OCI-LY7 (cell line): Measurements from ENCODE around the gene TSPAN9. TPM values are rescaled to one million over a fixed set of nuclear protein-coding genes. Genes with fewer than 3 reads are reported as not detected.

Source experiments
- BruUV-seq: library from RNA; stranded (reverse); fragments of 400-500 nt; replicated peaks from 2 replicates; lab custom pipeline; 2021; lab: Mats Ljungman, UMichigan
- CTCF ChIA-PET: fragments of 300-600 bp; sonication (Branson Sonifier 250); formaldehyde crosslinking; loops from one replicate; lab custom pipeline; 2022; ENCODE audit warnings: antibody characterized with exemption; ENCODE audit not compliant: unreplicated experiment; lab: Charles Lee
- POLR2A ChIA-PET: fragments of 300-600 bp; sonication (Branson Sonifier 250); formaldehyde crosslinking; loops from one replicate; lab custom pipeline; 2022; ENCODE audit warnings: antibody characterized with exemption; lab: Charles Lee
- DNase-seq: peaks from one replicate; pipeline ENCODE4 v3.0.0-alpha.2; 2015; ENCODE audit warnings: low spot score
- H2AFZ ChIP-seq: fragments of 200-600 bp; sonication (generic), shearing (Covaris generic); 2 replicates; pipeline ENCODE4 v1.6.1; 2014; ENCODE audit warnings: mild to moderate bottlenecking, antibody characterized with exemption, low read length, moderate library complexity
- H3K27ac ChIP-seq: fragments of 200-600 bp; sonication (generic); 2 replicates; pipeline ENCODE4 v1.5.1; 2014; ENCODE audit warnings: mixed run types, low read depth, mild to moderate bottlenecking, moderate library complexity, low read length, inconsistent platforms; ENCODE audit not compliant: poor library complexity, severe bottlenecking
- H3K36me3 ChIP-seq: fragments of 200-600 bp; sonication (generic); 2 replicates; pipeline ENCODE4 v1.6.1; 2014; ENCODE audit warnings: mild to moderate bottlenecking, antibody characterized with exemption, low read length, moderate library complexity, mixed read lengths; ENCODE audit not compliant: insufficient read depth
- H3K4me1 ChIP-seq: fragments of 200-600 bp; sonication (generic); 2 replicates; pipeline ENCODE4 v1.5.1; 2014; ENCODE audit warnings: mild to moderate bottlenecking, low read length; ENCODE audit not compliant: insufficient read depth, poor library complexity, severe bottlenecking
- H3K4me2 ChIP-seq: fragments of 200-600 bp; sonication (generic); 2 replicates; pipeline ENCODE4 v1.6.1; 2014; ENCODE audit warnings: mild to moderate bottlenecking, low read length
- H3K4me3 ChIP-seq: fragments of 200-600 bp; sonication (generic); 2 replicates; pipeline ENCODE4 v1.5.1; 2014; ENCODE audit warnings: mild to moderate bottlenecking, low read depth, low read length; ENCODE audit not compliant: poor library complexity, severe bottlenecking
- H3K79me2 ChIP-seq: fragments of 200-600 bp; sonication (generic); 2 replicates; pipeline ENCODE4 v1.6.1; 2016; ENCODE audit warnings: low read depth, mild to moderate bottlenecking, low read length, moderate library complexity, mixed read lengths; ENCODE audit not compliant: insufficient read depth
- H3K9me2 ChIP-seq: fragments of 200-600 bp; sonication (generic); 2 replicates; pipeline ENCODE4 v1.6.1; 2016; ENCODE audit warnings: mild to moderate bottlenecking, low read length, mixed read lengths; ENCODE audit not compliant: insufficient read depth
- H3K9me3 ChIP-seq: fragments of 200-600 bp; sonication (generic); 2 replicates; pipeline ENCODE4 v1.6.1; 2014; ENCODE audit warnings: mild to moderate bottlenecking, mixed run types, low read length, mixed read lengths
- H4K20me1 ChIP-seq: fragments of 200-600 bp; sonication (generic); 2 replicates; pipeline ENCODE4 v1.6.1; 2014; ENCODE audit warnings: mild to moderate bottlenecking, antibody characterized with exemption, low read length, moderate library complexity, mixed read lengths; ENCODE audit not compliant: insufficient read depth
- EZH2phosphoT487 ChIP-seq: fragments of 200-600 bp; sonication (generic); IDR thresholded peaks from 2 replicates; pipeline ENCODE4 v1.6.1; 2018; ENCODE audit warnings: low read depth, borderline replicate concordance, mild to moderate bottlenecking, mixed run types, antibody characterized with exemption, low read length, moderate library complexity, mixed read lengths
- intact Hi-C: fragments of 100-400 bp; cut with micrococcal nuclease; formaldehyde crosslinking; loops from one replicate; pipeline ENCODE4 v1.10.0; 2022; ENCODE audit not compliant: unreplicated experiment
- total RNA-seq, 2 experiments: library from RNA; depleted of rRNA in 1 of 2; stranded (reverse); fragments of >200 nt in 1 of 2; shearing (Covaris generic) in 1 of 2; gene quantifications; 2 replicates each; pipeline ENCODE4 v1.2.3, GENCODE V29; 2014 to 2022
- TF ChIP-seq, protein P1 (sequence below): fragments of 200-600 bp; sonication (generic); conservative IDR thresholded peaks from 2 replicates; pipeline ENCODE4 v1.5.1; 2014; ENCODE audit warnings: mild to moderate bottlenecking, antibody characterized with exemption, low read length, moderate library complexity, mixed read lengths

Gene TSPAN9
- total RNA-seq, 2 experiments from 2014 or later: 0.50 to 0.74 TPM

DNA sequence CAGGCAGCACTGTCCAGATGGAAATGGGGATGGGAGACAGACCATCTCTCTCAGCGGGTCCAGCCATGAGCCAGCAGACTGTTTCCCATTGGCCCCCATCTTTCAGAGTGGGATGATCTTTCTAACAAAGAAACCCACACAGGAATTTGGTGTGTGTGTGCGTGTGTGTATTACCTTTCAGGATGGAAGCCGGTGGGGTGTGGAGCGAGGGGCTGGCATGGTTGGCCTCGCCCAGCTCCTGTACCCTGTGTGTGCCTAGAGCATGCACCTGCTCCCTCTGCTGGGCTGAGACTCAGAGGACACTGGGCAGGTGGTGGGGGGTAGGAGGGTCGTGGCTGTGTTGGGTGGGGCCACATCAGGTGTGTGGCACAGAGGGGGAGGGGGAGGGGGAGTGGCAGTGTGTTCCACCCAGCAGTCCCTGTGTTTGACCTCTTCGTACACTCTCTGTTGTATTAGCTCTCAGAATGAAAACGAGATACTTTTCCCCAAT is 33.0 kb upstream of the TSPAN9 start:
- Histone ChIP-seq H3K27ac (no peak overlapping the region), H2AFZ (no peak overlapping the region), H4K20me1 (no peaks in the 10 kb centered on the region), H3K4me3 (no peak overlapping the region), H3K4me1 (peaks cover 16% of the 10 kb centered on the region), H3K79me2 (no peaks in the 10 kb centered on the region), H3K36me3 (no peaks in the 10 kb centered on the region), H3K9me2 (no peaks in the 10 kb centered on the region), H3K9me3 (no peaks in the 10 kb centered on the region), H3K4me2 (no peak overlapping the region)
- TF ChIP-seq, protein P1, sequence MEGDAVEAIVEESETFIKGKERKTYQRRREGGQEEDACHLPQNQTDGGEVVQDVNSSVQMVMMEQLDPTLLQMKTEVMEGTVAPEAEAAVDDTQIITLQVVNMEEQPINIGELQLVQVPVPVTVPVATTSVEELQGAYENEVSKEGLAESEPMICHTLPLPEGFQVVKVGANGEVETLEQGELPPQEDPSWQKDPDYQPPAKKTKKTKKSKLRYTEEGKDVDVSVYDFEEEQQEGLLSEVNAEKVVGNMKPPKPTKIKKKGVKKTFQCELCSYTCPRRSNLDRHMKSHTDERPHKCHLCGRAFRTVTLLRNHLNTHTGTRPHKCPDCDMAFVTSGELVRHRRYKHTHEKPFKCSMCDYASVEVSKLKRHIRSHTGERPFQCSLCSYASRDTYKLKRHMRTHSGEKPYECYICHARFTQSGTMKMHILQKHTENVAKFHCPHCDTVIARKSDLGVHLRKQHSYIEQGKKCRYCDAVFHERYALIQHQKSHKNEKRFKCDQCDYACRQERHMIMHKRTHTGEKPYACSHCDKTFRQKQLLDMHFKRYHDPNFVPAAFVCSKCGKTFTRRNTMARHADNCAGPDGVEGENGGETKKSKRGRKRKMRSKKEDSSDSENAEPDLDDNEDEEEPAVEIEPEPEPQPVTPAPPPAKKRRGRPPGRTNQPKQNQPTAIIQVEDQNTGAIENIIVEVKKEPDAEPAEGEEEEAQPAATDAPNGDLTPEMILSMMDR: no peak
- TF ChIP-seq EZH2phosphoT487: no peak
- intact Hi-C loops: loop anchor here (5.0 kb wide), 1 partner anchor 197 kb away; no protein-coding TSS in a partner anchor
- ChIA-PET POLR2A (interaction anchor here (0.7 kb wide), 1 partner anchor 29 kb away, joined by 9 read pairs; no protein-coding TSS in a partner anchor), CTCF (no interaction called here)
- no peak for DNase-seq
- no TSS peak for BruUV-seq

DNA sequence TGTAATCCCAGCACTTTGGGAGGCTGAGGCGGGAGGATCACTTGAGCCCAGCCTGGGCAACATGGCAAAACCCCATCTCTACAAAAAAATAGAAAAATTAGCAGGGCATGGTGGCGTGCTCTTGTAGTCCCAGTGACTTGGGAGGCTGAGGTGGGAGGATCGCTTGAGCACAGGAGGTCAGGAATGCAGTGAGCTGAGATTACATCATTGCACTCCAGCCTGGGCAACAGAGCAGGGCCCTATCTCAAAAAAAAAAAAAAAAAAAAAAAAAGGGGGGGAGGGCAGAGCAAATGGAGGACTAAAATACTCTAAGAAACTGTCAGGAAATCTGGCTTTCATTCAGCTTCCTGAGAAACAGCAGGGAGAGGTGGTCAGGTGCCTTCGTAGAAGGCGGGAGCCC is 31.7 kb upstream of the TSPAN9 start:
- intact Hi-C loops: no loop called here
- BruUV-seq: no TSS peak
- Histone ChIP-seq H3K9me2 (no peaks in the 10 kb centered on the region), H3K79me2 (no peaks in the 10 kb centered on the region), H3K9me3 (no peaks in the 10 kb centered on the region), H3K4me3 (no peak overlapping the region), H4K20me1 (no peaks in the 10 kb centered on the region), H2AFZ (no peak overlapping the region), H3K36me3 (no peaks in the 10 kb centered on the region), H3K27ac (no peak overlapping the region), H3K4me2 (no peak overlapping the region), H3K4me1 (peaks cover 16% of the 10 kb centered on the region)
- DNase-seq: no peak
- TF ChIP-seq EZH2phosphoT487: no peak
- TF ChIP-seq, protein P1: no peak
- ChIA-PET POLR2A (no interaction called here), CTCF (no interaction called here)

DNA sequence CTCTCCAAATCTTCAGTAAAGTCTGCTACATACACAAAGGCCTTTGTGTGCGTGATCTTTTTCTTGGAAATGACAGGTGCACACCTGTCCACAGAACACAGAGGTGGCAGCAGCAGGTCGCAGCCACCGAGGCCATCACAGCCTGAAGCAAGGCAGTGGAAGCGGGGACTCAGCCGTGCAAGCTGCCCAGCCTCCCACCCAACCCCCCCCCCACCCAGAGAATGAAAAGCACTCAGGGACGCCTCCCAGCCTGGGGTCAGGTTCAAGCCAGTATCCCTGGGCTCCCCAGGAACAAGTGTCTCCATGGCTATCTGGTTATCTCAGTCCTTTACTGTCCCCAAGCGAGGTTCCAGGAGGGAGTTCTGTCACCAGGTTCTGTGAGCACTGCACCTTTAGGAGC is 31.2 kb upstream of the TSPAN9 start:
- no peak overlapping the region for H3K4me3 ChIP-seq
- no peaks in the 10 kb centered on the region for H4K20me1 ChIP-seq

More for the DNA sequence above, 31.2 kb upstream of the TSPAN9 start:
- POLR2A ChIA-PET: no interaction called here
- TF ChIP-seq, protein P1: no peak
- no peak for TF ChIP-seq EZH2phosphoT487
- DNase-seq: no peak
- CTCF ChIA-PET: no interaction called here
- Histone ChIP-seq H2AFZ (no peak overlapping the region), H3K4me1 (peaks cover 16% of the 10 kb centered on the region), H3K4me2 (no peak overlapping the region), H3K9me3 (no peaks in the 10 kb centered on the region), H3K9me2 (no peaks in the 10 kb centered on the region), H3K36me3 (no peaks in the 10 kb centered on the region), H3K79me2 (no peaks in the 10 kb centered on the region), H3K27ac (no peak overlapping the region)
- no TSS peak for BruUV-seq
- intact Hi-C loops: no loop called here
